T-helper 1 cell treated with Interleukin-12 subunit alpha and Interleukin-12 subunit beta and Interleukin-4 antibody, amounts not matched to agents 30 ng/mL and 1 ng/mL, for 36 hours (primary cell): ENCODE data around the gene TUBB2A. TPM values are rescaled to one million over a fixed set of nuclear protein-coding genes. Genes with fewer than 3 reads are reported as not detected.
"Not testable (repeated sequence)": the region's sequence is repeated elsewhere in the genome, so short reads cannot be mapped to it uniquely, and the experiment has no call there.

Experiments used
- intact Hi-C: fragments of 100-400 bp; cut with micrococcal nuclease; formaldehyde crosslinking; loops from one replicate; pipeline ENCODE4 v1.15.1; 2024
- total RNA-seq: library from RNA; stranded (reverse); gene quantifications from 2 replicates; pipeline ENCODE4 v1.2.3, GENCODE V29; 2022

TUBB2A gene
- total RNA-seq, 1 donor from 2014 or later, result 4.7 TPM

- intact Hi-C loops, result no loop called here
These were observed 23.8 kb upstream of the TUBB2A start for GRCh38 chr6:3181105-3181504.

- intact Hi-C loops, result loop anchor here (1.0 kb wide), 1 partner anchor 24 kb away; no protein-coding TSS in a partner anchor
These were observed 22.6 kb upstream of the TUBB2A start for GRCh38 chr6:3179945-3180344.

- intact Hi-C loops, result not testable (repeated sequence)
These were observed 21.3 kb upstream of the TUBB2A start for GRCh38 chr6:3178666-3179065.

GRCh38 chr6:3176562-3177355 is 19.4 kb upstream of the TUBB2A start:
- intact Hi-C loops, result no loop called here

GRCh38 chr6:3175715-3176402 is 18.5 kb upstream of the TUBB2A start:
- intact Hi-C loops, result no loop called here

GRCh38 chr6:3173636-3174089 is 16.3 kb upstream of the TUBB2A start:
- intact Hi-C loops, result not testable (repeated sequence)

- intact Hi-C loops, result not testable (repeated sequence)
These were observed 15.4 kb upstream of the TUBB2A start for GRCh38 chr6:3172789-3173188.

GRCh38 chr6:3171313-3172175 is 14.2 kb upstream of the TUBB2A start:
- intact Hi-C loops, result not testable (repeated sequence)

- intact Hi-C loops, result not testable (repeated sequence)
These were observed 13.3 kb upstream of the TUBB2A start for GRCh38 chr6:3170676-3171075.

GRCh38 chr6:3168046-3168445 is 10.7 kb upstream of the TUBB2A start:
- intact Hi-C loops, result not testable (repeated sequence)

GRCh38 chr6:3166535-3167225 is 9.3 kb upstream of the TUBB2A start:
- intact Hi-C loops, result not testable (repeated sequence)

- intact Hi-C loops, result no loop called here
These were observed 8.5 kb upstream of the TUBB2A start for GRCh38 chr6:3165631-3166534.

- intact Hi-C loops, result loop anchor here (5.0 kb wide), 1 partner anchor 973 kb away; the partner anchor contains the start of gene ECI2
These were observed 7.0 kb upstream of the TUBB2A start for GRCh38 chr6:3164388-3164787.

GRCh38 chr6:3163248-3163594 is 5.9 kb upstream of the TUBB2A start:
- intact Hi-C loops, result loop anchor here (1.0 to 5.0 kb wide), 2 partner anchors 67 to 974 kb away; partner anchors contain the start of gene ECI2

GRCh38 chr6:3162565-3163247 is 5.4 kb upstream of the TUBB2A start:
- intact Hi-C loops, result loop anchor here (1.0 to 5.0 kb wide), 2 partner anchors 68 to 975 kb away; partner anchors contain the start of gene ECI2

- intact Hi-C loops, result loop anchor here (5.0 kb wide), 1 partner anchor 975 kb away; the partner anchor contains the start of gene ECI2
These were observed 4.7 kb upstream of the TUBB2A start for GRCh38 chr6:3162067-3162497.

GRCh38 chr6:3159805-3160781 is 2.7 kb upstream of the TUBB2A start:
- intact Hi-C loops, result loop anchor here (5.0 kb wide), 2 partner anchors 977 to 1617 kb away; partner anchors contain the start of genes CDYL and ECI2
